ENCODE results near the gene ZNF772.

DNA sequence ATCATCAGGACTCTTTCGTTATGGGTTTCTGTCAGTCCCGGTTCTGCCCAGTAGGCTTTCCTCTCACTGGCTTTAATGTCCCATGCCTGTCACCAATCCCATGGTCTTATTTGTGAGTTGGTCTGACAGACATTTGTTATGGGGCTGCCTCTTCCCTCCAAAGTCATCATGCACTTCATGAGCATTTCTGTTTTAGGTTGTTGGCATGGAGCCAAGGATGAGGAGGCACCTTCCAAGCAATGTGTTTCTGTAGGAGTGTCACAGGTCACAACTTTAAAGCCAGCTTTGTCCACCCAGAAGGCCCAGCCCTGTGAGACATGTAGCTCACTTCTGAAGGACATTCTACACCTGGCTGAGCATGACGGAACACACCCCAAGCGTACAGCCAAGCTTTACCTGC, 57.9 kb downstream of the ZNF772 start:
- no peak for TF ChIP-seq CTCF (IDR thresholded peaks at IDR 0.05)
- no peak for TF ChIP-seq POLR2AphosphoS5 (IDR thresholded peaks at IDR 0.05; ENCODE audit: low read depth, low read length)

All from Panc1 (cell line).